Fibroblast of skin of left biceps (primary cell): ENCODE results near the gene DRD4.

Source experiments
- DNase-seq, 2 experiments: peaks; one replicate each; pipeline ENCODE4 v3.0.0-alpha.2; 2013; ENCODE audit warnings: low read depth in 2 of 2

The DRD4 gene

GRCh38 chr11:636511-637332, at the start of gene DRD4:
TSS of gene DRD4 (plus strand) at chr11:637269. CDS start at chr11:637305, 36 bp downstream.
- no peak for DNase-seq

DNA sequence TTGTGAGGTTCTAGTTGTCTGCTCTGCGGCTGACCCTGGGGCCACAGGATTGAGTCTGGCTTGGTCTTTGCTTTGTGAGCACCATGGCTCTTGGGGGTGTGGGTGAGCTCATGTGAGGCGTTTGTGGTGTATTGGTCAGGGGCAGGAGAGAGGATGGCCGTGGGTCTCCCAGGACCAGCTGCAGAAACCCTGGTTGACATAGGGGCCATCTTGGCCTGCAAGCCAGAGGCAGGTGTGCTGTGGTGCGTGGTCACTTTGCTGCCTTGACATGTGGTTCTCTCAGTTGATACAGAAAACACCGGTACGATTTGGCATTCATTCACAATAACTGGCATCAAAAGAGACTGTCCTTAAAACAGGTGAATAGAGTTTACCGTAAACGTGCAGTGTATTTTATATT, 49.5 kb upstream of the DRD4 start:
- no peak for DNase-seq

- DNase-seq, result no peak
Observed at GRCh38 chr11:587978-588380, 49.1 kb upstream of the DRD4 start.

DNA sequence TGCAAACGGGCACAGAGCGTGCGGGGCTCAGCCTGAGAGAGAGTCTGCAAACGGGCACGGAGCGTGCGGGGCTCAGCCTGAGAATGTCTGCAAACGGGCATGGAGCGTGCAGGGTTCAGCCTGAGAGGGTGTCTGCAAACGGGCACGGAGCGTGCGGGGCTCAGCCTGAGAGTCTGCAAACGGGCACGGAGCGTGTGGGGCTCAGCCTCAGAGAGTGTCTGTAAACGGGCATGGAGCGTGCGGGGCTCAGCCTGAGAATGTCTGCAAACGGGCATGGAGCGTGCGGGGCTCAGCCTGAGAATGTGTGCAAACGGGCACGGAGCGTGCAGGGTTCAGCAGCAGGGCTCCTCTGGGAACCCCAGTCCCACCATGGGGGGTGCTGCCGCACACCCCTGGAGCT, 47.3 kb upstream of the DRD4 start:
- no peak for DNase-seq

- no peak for DNase-seq
Observed at GRCh38 chr11:590997-591396, 46.1 kb upstream of the DRD4 start.

DNA sequence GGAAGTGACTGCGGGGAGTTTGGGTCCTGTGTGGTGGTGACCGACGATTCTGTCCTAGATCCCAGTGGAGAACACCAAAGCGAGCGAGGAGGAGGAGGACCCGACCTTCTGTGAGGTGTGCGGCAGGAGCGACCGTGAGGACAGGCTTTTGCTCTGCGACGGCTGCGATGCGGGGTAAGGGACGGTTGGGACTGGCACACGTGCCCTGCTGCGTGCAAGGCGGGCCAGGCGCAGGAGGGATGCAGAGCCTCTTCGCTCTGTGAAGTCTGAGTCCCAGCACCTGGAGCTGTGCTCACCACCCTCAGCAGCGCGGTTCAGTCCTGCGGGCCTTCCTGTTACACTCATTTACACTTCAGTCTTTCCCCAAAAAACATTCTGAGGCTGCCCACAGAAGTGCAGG, 44.6 kb upstream of the DRD4 start:
- no peak for DNase-seq

DNA sequence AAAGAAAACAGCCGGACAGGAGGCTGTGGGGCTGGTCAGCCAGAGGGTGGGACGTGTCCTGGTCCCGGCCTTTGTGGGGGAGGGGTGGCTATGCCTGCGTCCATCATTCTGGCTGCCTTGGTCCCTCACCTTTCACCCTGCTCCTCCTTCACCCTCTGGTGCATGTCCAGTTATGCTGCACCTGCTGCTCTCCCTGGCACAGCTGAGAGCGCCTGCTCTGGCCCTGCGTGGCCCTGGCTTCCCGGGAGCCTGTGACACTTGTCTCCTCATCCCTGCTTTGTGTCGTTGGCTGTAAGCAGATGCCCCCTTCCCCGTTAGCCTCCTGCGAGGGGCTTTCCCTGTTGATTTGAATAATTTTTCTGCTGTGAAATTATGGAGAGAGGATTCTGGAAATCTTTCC, 44.2 kb upstream of the DRD4 start:
- DNase-seq, result no peak

GRCh38 chr11:593347-593746, 43.7 kb upstream of the DRD4 start:
- DNase-seq, result no peak

DNA sequence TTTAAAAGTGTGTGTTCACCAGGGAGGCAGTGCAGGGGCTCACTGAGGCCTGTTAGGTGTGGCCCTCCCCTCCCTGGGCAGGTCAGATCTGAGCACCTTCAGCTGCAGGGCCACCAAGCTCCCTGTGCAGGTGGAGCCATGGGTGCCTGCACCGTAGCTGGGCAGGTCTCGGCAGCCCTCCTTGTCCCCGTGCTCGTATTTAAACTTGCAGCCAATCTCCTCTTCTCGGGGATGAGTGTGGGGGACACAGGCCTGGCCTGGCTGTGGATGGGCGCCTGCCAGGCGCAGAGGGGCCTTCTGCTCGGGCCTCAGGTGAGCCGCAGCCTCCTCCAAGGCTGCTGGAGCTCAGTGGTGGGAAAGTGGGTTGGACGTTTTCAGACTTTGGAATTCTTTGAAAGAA, 41.7 kb upstream of the DRD4 start:
- DNase-seq, result no peak

DNA sequence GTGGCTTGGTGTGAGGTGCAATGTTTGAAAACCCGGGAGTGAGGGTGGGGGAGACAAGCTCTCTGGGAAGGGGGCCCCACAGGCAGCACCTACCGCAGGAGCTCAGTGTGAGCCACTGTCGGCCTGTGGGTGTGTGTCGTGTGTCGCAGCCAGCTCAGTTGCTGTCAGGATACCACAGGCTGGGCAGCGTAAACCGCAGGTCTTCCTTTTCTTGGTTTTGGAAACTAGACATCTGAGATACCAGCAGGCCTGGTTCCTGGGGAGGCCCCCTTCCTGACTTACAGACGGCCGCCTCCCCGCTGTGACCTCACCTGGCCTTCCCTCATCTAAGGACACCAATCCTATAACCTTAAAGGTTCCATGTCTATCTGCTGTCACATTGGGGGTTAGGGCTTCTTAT, 40.7 kb upstream of the DRD4 start:
- DNase-seq, result no peak

DNA sequence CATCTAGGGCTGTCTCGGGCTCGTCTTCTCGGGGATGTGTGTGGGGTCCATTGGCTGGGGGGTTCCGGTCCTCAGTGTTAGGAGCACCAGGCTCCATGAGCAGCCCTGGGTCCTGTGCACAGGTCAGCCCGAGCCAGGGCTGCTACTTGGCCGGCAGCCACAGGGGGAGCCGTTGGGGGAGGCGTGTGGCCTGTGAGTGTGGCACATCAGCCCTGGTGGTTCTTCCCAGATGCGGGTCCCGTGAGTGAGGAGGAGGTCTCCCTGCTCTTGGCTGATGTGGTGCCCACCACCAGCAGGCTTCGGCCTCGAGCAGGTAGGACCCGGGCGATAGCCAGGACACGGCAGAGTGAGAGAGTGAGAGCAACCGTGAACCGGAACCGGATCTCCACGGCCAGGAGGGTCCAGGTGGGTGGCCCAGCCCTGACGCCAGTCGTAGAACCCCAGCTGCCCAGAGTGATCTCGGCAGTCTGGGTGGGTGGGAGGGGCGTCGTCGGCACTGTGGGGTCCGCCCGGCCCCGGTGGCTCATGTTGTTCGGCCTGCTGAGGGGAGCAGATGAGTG, 39.8 kb upstream of the DRD4 start:
- DNase-seq, result no peak

GRCh38 chr11:598005-598680, 38.9 kb upstream of the DRD4 start:
- no peak for DNase-seq

DNA sequence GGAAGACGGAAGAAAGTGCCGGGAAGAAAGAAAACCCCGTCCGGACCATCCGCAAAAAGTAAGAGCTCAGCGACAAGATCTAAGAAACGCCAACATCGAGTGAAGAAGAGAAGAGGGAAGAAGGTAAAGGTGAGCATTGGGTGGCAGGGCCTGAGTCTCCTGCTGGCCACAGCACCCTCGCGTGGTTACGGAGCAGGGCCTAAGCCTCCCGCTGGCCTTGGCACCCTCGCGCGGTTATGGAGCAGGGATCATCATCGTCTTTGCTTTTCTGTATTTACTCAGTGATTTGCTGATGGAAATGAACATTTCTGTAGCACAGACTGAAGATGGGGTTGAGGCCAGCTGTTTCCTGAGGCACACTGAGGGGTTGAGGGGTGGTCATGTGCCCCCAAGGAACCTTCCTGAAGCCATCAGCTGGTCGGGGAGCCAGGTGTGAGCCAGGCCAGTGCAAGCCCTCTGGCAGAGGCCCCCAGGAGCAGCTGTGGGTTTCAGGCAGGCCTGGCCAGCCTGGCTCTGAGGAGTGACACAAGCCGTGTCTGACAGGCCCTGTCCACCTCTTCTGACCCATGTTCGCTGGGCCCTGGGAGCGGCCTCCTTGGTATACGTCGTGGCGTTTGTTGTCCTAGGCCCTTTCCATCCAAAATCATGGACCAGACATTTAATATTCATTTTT, 35.4 kb upstream of the DRD4 start:
- DNase-seq, result no peak

GRCh38 chr11:603154-603553, 33.9 kb upstream of the DRD4 start:
- no peak for DNase-seq

GRCh38 chr11:605286-606129, 31.6 kb upstream of the DRD4 start:
- DNase-seq, result no peak

GRCh38 chr11:606245-606644, 30.8 kb upstream of the DRD4 start:
- DNase-seq, result no peak

GRCh38 chr11:607020-607780, 29.9 kb upstream of the DRD4 start:
- DNase-seq, result no peak

DNA sequence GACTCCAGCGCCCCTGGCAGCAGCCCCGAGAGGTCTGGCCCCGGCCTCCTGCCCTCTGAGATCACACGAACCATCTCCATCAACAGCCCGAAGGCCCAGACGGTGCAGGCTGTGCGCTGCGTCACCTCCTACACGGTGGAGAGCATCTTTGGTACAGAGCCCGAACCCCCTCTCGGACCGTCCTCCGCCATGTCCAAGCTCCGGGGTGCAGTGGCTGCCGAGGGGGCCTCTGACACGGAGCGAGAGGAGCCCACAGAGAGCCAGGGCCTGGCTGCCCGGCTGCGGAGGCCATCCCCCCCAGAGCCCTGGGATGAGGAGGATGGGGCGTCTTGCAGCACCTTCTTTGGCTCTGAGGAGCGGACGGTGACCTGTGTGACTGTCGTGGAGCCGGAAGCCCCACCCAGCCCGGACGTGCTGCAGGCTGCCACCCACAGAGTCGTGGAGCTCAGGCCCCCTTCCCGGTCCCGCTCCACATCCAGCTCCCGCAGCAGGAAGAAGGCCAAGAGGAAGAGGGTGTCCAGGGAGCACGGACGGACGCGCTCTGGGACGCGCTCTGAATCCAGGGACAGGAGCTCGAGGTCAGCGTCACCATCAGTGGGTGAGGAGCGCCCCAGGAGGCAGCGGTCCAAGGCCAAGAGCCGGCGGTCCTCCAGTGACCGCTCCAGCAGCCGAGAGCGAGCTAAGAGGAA, 29.0 kb upstream of the DRD4 start:
- DNase-seq, result no peak

DNA sequence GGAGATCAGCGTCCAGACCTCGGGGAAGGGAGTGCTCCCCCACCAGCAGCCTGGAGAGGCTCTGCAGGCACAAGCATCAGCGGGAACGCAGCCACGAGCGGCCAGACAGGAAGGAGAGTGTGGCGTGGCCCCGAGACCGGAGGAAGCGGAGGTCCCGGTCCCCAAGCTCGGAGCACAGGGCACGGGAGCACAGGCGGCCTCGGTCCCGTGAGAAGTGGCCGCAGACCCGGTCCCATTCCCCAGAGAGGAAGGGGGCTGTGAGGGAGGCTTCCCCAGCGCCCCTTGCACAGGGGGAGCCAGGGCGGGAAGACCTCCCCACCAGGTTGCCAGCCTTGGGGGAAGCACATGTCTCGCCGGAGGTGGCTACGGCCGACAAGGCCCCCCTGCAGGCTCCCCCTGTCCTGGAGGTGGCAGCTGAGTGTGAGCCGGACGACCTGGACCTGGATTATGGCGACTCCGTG, 28.2 kb upstream of the DRD4 start:
- no peak for DNase-seq

DNA sequence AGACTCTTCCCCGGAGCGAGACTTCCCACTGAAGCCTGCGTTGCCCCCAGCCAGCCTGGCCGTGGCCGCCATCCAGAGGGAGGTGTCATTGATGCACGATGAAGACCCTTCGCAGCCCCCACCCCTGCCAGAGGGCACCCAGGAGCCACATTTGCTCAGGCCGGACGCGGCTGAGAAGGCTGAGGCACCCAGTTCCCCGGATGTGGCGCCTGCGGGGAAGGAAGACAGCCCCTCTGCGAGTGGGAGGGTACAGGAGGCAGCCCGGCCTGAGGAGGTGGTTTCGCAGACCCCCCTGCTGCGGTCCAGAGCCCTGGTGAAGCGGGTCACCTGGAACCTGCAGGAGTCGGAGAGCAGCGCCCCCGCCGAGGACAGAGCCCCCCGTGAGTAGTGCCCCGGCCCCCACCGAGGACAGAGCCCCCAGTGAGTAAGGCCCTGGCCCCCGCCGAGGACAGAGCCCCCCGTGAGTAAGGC, 27.7 kb upstream of the DRD4 start:
- no peak for DNase-seq
